HTR-8/SVneo (cell line): Measurements from ENCODE around the gene CTNNA2.

Experiments used
- DNase-seq: peaks from one replicate; pipeline ENCODE4 v3.0.0; 2011; ENCODE audit warnings: low spot score, mixed read lengths; ENCODE audit not compliant: insufficient read length
- FAIRE-seq: peaks from 2 replicates; lab custom pipeline; 2011; peaks lifted over from hg19 to GRCh38; lab: Jason Lieb, UNC

CTNNA2 gene

GRCh38 chr2:80328159-80328571 is 815.3 kb downstream of the CTNNA2 start:
- DNase-seq (no peak), FAIRE-seq (no peak)

GRCh38 chr2:80329491-80329890 is 816.6 kb downstream of the CTNNA2 start:
- FAIRE-seq, result no peak
- no peak for DNase-seq

- DNase-seq (no peak), FAIRE-seq (no peak)
These were observed 817.9 kb downstream of the CTNNA2 start for GRCh38 chr2:80330527-80331450.

- FAIRE-seq (no peak), DNase-seq (no peak)
These were observed 821.0 kb downstream of the CTNNA2 start for GRCh38 chr2:80333886-80334285.

- DNase-seq (no peak), FAIRE-seq (no peak)
These were observed 822.6 kb downstream of the CTNNA2 start for GRCh38 chr2:80335411-80335810.

GRCh38 chr2:80338794-80339193 is 825.9 kb downstream of the CTNNA2 start:
- no peak for FAIRE-seq
- no peak for DNase-seq

- FAIRE-seq (no peak), DNase-seq (no peak)
These were observed 827.2 kb downstream of the CTNNA2 start for GRCh38 chr2:80340022-80340421.

- FAIRE-seq (no peak), DNase-seq (no peak)
These were observed 835.2 kb downstream of the CTNNA2 start for GRCh38 chr2:80348078-80348477.

GRCh38 chr2:80348953-80349352 is 836.1 kb downstream of the CTNNA2 start:
- DNase-seq (no peak), FAIRE-seq (no peak)

GRCh38 chr2:80351231-80351630 is 838.4 kb downstream of the CTNNA2 start:
- DNase-seq (no peak), FAIRE-seq (no peak)

GRCh38 chr2:80354858-80355257 is 842.0 kb downstream of the CTNNA2 start:
- FAIRE-seq, result no peak

GRCh38 chr2:80361904-80362303 is 849.1 kb downstream of the CTNNA2 start:
- DNase-seq, result no peak
- FAIRE-seq, result no peak

More at GRCh38 chr2:80354858-80355257, 842.0 kb downstream of the CTNNA2 start:
- no peak for DNase-seq

- FAIRE-seq (no peak), DNase-seq (no peak)
These were observed 850.5 kb downstream of the CTNNA2 start for GRCh38 chr2:80363330-80363729.

GRCh38 chr2:80363791-80364349 is 851.0 kb downstream of the CTNNA2 start:
- FAIRE-seq (no peak), DNase-seq (no peak)

- DNase-seq, result no peak
- FAIRE-seq, result no peak
These were observed 851.8 kb downstream of the CTNNA2 start for GRCh38 chr2:80364524-80365212.

GRCh38 chr2:80365762-80366161 is 852.9 kb downstream of the CTNNA2 start:
- no peak for FAIRE-seq

GRCh38 chr2:80370375-80371009 is 857.6 kb downstream of the CTNNA2 start:
- no peak for DNase-seq
- FAIRE-seq, result no peak

More at GRCh38 chr2:80365762-80366161, 852.9 kb downstream of the CTNNA2 start:
- no peak for DNase-seq

- FAIRE-seq (no peak), DNase-seq (no peak)
These were observed 861.3 kb downstream of the CTNNA2 start for GRCh38 chr2:80374105-80374504.

GRCh38 chr2:80377071-80377470 is 864.2 kb downstream of the CTNNA2 start:
- FAIRE-seq (no peak), DNase-seq (no peak)

- no peak for FAIRE-seq
- no peak for DNase-seq
These were observed 867.9 kb downstream of the CTNNA2 start for GRCh38 chr2:80380736-80381135.
